ENCODE measurements around the gene MITF. TPM values are rescaled to one million over a fixed set of nuclear protein-coding genes. Genes with fewer than 3 reads are reported as not detected.
A peak's percentile ranks its signal among the peaks of the same experiment; 100 is the strongest.

The MITF gene
- polyA plus RNA-seq, 1 of the 3 experiments (the other 2 are of a cell fraction), result 1.7 TPM

- TF ChIP-seq TCF12 (IDR thresholded peaks at IDR 0.05) (no peak), TEAD4 (IDR thresholded peaks at IDR 0.05; ENCODE audit: borderline replicate concordance, insufficient read depth) (no peak), JUND (IDR thresholded peaks at IDR 0.05) (no peak), YY1 (IDR thresholded peaks at IDR 0.05; ENCODE audit: low read depth) (no peak)
- TF ChIP-seq, protein P1, sequence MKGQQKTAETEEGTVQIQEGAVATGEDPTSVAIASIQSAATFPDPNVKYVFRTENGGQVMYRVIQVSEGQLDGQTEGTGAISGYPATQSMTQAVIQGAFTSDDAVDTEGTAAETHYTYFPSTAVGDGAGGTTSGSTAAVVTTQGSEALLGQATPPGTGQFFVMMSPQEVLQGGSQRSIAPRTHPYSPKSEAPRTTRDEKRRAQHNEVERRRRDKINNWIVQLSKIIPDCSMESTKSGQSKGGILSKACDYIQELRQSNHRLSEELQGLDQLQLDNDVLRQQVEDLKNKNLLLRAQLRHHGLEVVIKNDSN (IDR thresholded peaks at IDR 0.05; ENCODE audit: borderline replicate concordance, low read depth), result no peak
- TF ChIP-seq, protein P2, sequence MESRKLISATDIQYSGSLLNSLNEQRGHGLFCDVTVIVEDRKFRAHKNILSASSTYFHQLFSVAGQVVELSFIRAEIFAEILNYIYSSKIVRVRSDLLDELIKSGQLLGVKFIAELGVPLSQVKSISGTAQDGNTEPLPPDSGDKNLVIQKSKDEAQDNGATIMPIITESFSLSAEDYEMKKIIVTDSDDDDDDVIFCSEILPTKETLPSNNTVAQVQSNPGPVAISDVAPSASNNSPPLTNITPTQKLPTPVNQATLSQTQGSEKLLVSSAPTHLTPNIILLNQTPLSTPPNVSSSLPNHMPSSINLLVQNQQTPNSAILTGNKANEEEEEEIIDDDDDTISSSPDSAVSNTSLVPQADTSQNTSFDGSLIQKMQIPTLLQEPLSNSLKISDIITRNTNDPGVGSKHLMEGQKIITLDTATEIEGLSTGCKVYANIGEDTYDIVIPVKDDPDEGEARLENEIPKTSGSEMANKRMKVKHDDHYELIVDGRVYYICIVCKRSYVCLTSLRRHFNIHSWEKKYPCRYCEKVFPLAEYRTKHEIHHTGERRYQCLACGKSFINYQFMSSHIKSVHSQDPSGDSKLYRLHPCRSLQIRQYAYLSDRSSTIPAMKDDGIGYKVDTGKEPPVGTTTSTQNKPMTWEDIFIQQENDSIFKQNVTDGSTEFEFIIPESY (IDR thresholded peaks at IDR 0.05; ENCODE audit: borderline replicate concordance, low read depth), result no peak
These were observed 263.9 kb downstream of the MITF start (continued) for GRCh38 chr3:70003119-70003518.

DNA sequence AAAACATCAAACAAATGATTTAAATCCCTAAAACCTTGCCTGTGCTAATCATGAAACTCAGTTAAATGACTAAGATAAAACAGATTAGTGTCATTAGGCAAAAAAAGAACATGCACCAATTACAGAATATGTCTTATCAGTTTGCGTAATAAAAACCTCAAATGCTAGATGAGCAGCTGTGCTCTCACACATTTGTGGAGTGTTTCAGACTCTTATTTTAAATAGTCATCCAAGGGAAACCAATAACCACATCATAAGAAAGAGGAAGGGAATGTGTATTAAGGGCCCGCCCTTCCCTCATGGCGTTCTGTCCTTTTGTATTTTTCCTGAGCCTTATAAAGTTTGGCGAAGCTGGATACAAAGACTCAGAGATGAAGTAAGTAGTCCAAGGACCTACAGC lies 266.8 kb downstream of the MITF start:
- Histone ChIP-seq H3K4me1 (ENCODE audit: control insufficient read depth in 1 of 2, insufficient read depth in 2 of 2, low read depth in 1 of 2, low read length in 1 of 2) (peaks cover 0 to 2% of the 10 kb centered on the region in 2 experiments; a peak in 1 of 4 replicates), H3K27me3 (ENCODE audit: insufficient read depth) (no peaks in the 10 kb centered on the region), H3K4me2 (no peak overlapping the region), H3K9me2 (no peaks in the 10 kb centered on the region), H3K27ac (ENCODE audit: low read depth in 2 of 2, low read length in 1 of 2) (no peak overlapping the region), H3K36me3 (replicated peaks in 1 of 2; ENCODE audit: control insufficient read depth in 1 of 2, insufficient read depth in 2 of 2, low read length in 1 of 2) (no peaks in the 10 kb centered on the region), H3K79me2 (ENCODE audit: insufficient read depth) (no peaks in the 10 kb centered on the region), H4K20me1 (ENCODE audit: insufficient read depth) (no peaks in the 10 kb centered on the region), H2AFZ (ENCODE audit: low read depth) (no peak overlapping the region), H3K4me3 (ENCODE audit: low read depth in 2 of 2, low read length in 1 of 2) (no peak overlapping the region), H3K9ac (no peak overlapping the region), H3F3A (replicated peaks; ENCODE audit: insufficient read depth) (no peaks in the 10 kb centered on the region), H3K9me3 (no peaks in the 10 kb centered on the region)
- POLR2A ChIA-PET, result no interaction called here
- CTCF ChIA-PET, result no interaction called here
- DNase-seq, result no peak
- WGBS (ENCODE audit: low lambda C conversion rate), result 82% methylated on average over 4 of the region's 4 CpGs
- TF ChIP-seq EZH2phosphoT487 (IDR thresholded peaks at IDR 0.05; ENCODE audit: borderline replicate concordance, low read depth), result no peak
- TF ChIP-seq EP300 (IDR thresholded peaks at IDR 0.05; ENCODE audit: borderline replicate concordance in 1 of 2, low read depth in 1 of 2, low read length in 1 of 2), result 0 out of 4 replicates have a peak, but pooled peaks of 1 of the 2 experiments have one; percentile 10

- POLR2A ChIA-PET, result no interaction called here
- Histone ChIP-seq H3F3A (replicated peaks; ENCODE audit: insufficient read depth) (no peaks in the 10 kb centered on the region), H3K27me3 (ENCODE audit: insufficient read depth) (no peaks in the 10 kb centered on the region)
- TF ChIP-seq MXI1 (IDR thresholded peaks at IDR 0.05; ENCODE audit: low read depth, low read length), result no peak
- no peak for TF ChIP-seq SMC3 (IDR thresholded peaks at IDR 0.05; ENCODE audit: low read depth, low read length)
- no peak for TF ChIP-seq GABPA (IDR thresholded peaks at IDR 0.05; ENCODE audit: low read depth)
- no peak for TF ChIP-seq ELF1 (IDR thresholded peaks at IDR 0.05)
- no peak for TF ChIP-seq MEF2A (IDR thresholded peaks at IDR 0.05; ENCODE audit: borderline replicate concordance, low read depth)
- no peak for TF ChIP-seq SIN3A (IDR thresholded peaks at IDR 0.05; ENCODE audit: borderline replicate concordance, low read depth, low read length)
- no peak for TF ChIP-seq TAF1 (IDR thresholded peaks at IDR 0.05; ENCODE audit: borderline replicate concordance, low read depth, low read length)
- TF ChIP-seq FOXJ3 (CRISPR knock-in tag; IDR thresholded peaks at IDR 0.05), result no peak
- no peak for TF ChIP-seq JUND (IDR thresholded peaks at IDR 0.05)
- TF ChIP-seq EP300 (IDR thresholded peaks at IDR 0.05; ENCODE audit: borderline replicate concordance in 1 of 2, low read depth in 1 of 2, low read length in 1 of 2), result no peak
- TF ChIP-seq CTCF (IDR thresholded peaks at IDR 0.05), result no peak
- no peak for TF ChIP-seq TEAD4 (IDR thresholded peaks at IDR 0.05; ENCODE audit: borderline replicate concordance, insufficient read depth)
- no peak for TF ChIP-seq IRF3 (IDR thresholded peaks at IDR 0.05; ENCODE audit: low read depth, low read length)
- no peak for TF ChIP-seq PBX3 (IDR thresholded peaks at IDR 0.05)
These were observed 271.1 kb downstream of the MITF start for GRCh38 chr3:70010346-70010745.

More at GRCh38 chr3:70010346-70010745, 271.1 kb downstream of the MITF start:
- no peak for DNase-seq
- no peak overlapping the region for H3K4me2 ChIP-seq
- H3K4me1 ChIP-seq (ENCODE audit: control insufficient read depth in 1 of 2, insufficient read depth in 2 of 2, low read depth in 1 of 2, low read length in 1 of 2), result peaks cover 0 to 2% of the 10 kb centered on the region in 2 experiments; a peak in 1 of 4 replicates
- no peak overlapping the region for H3K9ac ChIP-seq
- no peaks in the 10 kb centered on the region for H3K36me3 ChIP-seq (replicated peaks in 1 of 2; ENCODE audit: control insufficient read depth in 1 of 2, insufficient read depth in 2 of 2, low read length in 1 of 2)
- no peak overlapping the region for H2AFZ ChIP-seq (ENCODE audit: low read depth)
- no peaks in the 10 kb centered on the region for H3K9me3 ChIP-seq
- CTCF ChIA-PET, result no interaction called here
- no peaks in the 10 kb centered on the region for H4K20me1 ChIP-seq (ENCODE audit: insufficient read depth)
- H3K27ac ChIP-seq (ENCODE audit: low read depth in 2 of 2, low read length in 1 of 2), result no peak overlapping the region
- H3K9me2 ChIP-seq, result no peaks in the 10 kb centered on the region
- 47% methylated on average over 2 of the region's 2 CpGs for WGBS (ENCODE audit: low lambda C conversion rate)
- H3K4me3 ChIP-seq (ENCODE audit: low read depth in 2 of 2, low read length in 1 of 2), result no peak overlapping the region
- no peaks in the 10 kb centered on the region for H3K79me2 ChIP-seq (ENCODE audit: insufficient read depth)
